GM18499 (cell line): ENCODE results near the gene CAMK1.

ENCODE experiments used
- ATAC-seq: cut with Tn5 transposase; IDR thresholded peaks from one replicate; pipeline ENCODE4 v1.9.1; 2021; ENCODE audit warnings: moderate number of reproducible peaks; ENCODE audit not compliant: insufficient read depth, unreplicated experiment

The CAMK1 gene

GRCh38 chr3:9716801-9717555 lies 52.8 kb downstream of the CAMK1 start:
- no peak for ATAC-seq

- no peak for ATAC-seq
Observed at GRCh38 chr3:9715764-9716437, 53.8 kb downstream of the CAMK1 start.

DNA sequence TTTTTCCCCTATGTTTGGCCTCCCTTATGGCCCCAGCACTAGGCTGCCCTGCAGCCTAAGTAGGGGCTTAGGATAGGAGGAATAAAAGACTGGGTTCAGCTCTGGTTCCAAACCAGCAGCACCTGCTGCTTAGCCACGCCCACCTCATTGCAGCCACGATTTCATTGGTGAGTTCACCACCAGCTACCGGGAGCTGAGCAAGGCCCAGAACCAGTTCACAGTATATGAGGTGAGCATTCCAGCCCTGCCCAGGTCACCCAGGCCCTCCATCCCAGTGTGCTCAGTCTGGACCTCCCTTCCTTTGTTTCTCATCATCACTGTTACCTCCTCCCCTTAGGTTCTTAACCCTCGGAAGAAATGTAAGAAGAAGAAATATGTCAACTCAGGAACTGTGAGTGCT lies 54.6 kb downstream of the CAMK1 start:
- no peak for ATAC-seq

DNA sequence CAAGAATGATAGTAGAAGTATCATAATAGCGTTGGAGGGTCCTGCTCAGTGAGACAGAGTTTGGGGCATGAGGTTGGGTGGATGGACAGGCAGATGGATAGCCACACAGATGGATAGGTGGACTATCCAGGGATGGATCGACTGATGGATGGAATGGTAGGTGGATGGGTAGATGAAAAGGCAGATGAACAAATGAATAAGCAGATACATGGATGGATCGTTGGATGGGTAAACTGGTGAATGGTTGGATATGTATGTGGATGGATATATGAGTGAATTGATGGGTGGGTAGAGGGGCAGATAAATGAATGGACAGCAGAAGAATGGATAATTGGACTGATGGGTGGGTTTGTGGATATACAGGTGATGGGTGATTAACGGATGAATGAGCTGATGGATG lies 56.6 kb downstream of the CAMK1 start:
- ATAC-seq: no peak

- ATAC-seq: no peak
Observed at GRCh38 chr3:9712415-9712814, 57.3 kb downstream of the CAMK1 start.

DNA sequence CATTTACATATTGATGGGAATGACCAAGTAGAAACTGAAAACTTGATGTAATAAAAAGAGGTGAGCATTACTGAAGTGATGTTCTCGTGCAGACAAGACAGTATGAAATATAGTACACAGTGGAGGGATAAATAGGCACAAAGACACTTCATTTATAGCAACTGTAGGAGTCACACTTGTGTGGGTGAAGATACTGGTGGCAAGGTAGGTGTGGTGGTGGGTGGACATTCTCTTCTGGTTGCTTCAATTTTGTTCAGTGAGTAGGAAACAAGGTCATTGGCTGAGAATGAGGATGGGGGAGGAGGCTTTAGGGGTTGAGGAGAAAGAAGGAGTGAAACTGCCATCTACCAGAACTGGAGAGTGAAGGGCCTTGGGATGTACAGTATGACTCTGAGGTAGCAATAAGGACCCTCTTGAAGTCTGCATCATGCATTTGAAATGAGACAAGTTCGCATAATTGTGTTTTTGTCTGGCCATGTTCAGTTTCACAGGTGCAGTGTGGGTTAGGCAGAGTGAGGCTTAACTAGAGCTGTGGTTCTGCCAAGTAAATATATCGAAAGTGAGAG lies 59.5 kb downstream of the CAMK1 start:
- ATAC-seq: no peak
